ENCODE data around the gene CEP128.

- TF ChIP-seq CTCF (IDR thresholded peaks at IDR 0.05), result peak in 4 of 7 experiments; percentile 5 to 43 (median 38)
- no peak for TF ChIP-seq EP300 (IDR thresholded peaks at IDR 0.05)
These were observed 354.3 kb downstream of the CEP128 start for GRCh38 chr14:80587096-80587724.

Data from stomach (tissue), 4 donors.